Measurements from ENCODE around the gene ZBTB46. TPM values are rescaled to one million over a fixed set of nuclear protein-coding genes. Genes with fewer than 3 reads are reported as not detected.

The ZBTB46 gene
- total RNA-seq, 1 donor from 2014 or later = 42.1 TPM

DNA sequence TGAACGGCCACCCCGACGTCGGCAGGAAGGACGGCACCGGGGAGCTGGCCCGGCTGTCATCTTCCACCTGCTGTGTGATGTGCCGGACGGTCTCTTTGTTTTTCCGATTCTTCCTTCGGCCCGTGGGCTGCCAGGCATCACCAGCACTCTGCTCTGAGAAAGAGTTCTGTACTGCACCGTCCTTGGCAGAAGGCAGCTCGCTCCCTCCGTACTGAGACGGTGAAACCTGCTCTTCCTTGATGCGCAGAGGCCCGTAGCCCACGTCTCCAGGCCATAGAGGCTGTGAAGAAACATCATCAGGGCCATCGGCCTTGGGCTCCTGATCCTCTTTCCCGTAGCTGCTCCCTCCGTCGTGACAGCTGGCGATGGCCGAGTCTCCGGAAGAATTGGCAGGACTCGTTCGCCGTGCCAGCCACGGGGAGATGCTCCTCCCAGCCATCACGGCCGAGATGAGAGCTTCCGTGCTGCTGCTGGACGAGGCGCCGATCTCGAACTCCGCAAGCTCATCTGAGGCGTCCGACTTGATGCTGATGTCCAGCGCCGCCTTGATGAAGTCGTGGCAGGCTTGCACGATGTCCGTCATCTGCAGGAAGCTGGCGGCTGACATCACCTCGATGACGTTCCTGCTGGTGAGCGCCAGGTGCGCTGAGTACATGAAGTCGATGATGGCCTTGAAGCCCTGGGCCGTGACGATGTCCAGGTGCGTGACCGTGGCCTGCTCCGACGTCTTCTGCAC is 41.1 kb downstream of the ZBTB46 start:
- Mint-ChIP-seq H3K4me3 (ENCODE audit: unreplicated experiment) (no peak overlapping the region), H3K9me3 (ENCODE audit: unreplicated experiment) (no peaks in the 10 kb centered on the region), H3K36me3 (ENCODE audit: low read depth, unreplicated experiment) (peaks cover 12% of the 10 kb centered on the region), H3K4me1 (ENCODE audit: unreplicated experiment) (peaks cover 10% of the 10 kb centered on the region), H3K27ac (ENCODE audit: unreplicated experiment) (no peak overlapping the region), H3K27me3 (ENCODE audit: unreplicated experiment) (peaks cover 4% of the 10 kb centered on the region)
- DNase-seq (ENCODE audit: low spot score) = no peak
- TF ChIP-seq, protein P1, sequence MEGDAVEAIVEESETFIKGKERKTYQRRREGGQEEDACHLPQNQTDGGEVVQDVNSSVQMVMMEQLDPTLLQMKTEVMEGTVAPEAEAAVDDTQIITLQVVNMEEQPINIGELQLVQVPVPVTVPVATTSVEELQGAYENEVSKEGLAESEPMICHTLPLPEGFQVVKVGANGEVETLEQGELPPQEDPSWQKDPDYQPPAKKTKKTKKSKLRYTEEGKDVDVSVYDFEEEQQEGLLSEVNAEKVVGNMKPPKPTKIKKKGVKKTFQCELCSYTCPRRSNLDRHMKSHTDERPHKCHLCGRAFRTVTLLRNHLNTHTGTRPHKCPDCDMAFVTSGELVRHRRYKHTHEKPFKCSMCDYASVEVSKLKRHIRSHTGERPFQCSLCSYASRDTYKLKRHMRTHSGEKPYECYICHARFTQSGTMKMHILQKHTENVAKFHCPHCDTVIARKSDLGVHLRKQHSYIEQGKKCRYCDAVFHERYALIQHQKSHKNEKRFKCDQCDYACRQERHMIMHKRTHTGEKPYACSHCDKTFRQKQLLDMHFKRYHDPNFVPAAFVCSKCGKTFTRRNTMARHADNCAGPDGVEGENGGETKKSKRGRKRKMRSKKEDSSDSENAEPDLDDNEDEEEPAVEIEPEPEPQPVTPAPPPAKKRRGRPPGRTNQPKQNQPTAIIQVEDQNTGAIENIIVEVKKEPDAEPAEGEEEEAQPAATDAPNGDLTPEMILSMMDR (IDR thresholded peaks at IDR 0.05; ENCODE audit: unreplicated experiment) = no peak

DNA sequence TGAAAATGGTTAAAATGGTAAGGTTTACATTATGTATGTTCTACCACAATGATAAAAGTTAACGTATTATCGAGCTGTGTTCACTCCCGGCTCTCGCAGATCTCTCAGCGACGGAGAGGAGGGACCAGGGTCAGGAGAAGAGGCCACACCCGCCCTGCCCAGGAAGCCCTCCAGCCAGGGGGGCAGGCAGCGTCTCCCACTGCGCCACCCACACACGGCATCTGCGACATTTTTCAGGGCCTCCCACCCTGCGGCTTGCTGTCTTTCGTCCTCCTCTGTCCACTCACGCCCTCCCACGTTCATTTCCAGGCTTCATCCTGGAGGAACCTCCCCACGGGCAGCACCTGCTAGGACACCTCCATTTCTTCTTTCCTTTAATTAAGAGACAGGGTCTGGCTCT is 43.3 kb downstream of the ZBTB46 start:
- DNase-seq (ENCODE audit: low spot score) = no peak
- Mint-ChIP-seq H3K27ac (ENCODE audit: unreplicated experiment) (peak overlapping the region; percentile 67), H3K27me3 (ENCODE audit: unreplicated experiment) (peaks cover 4% of the 10 kb centered on the region), H3K9me3 (ENCODE audit: unreplicated experiment) (no peaks in the 10 kb centered on the region), H3K4me1 (ENCODE audit: unreplicated experiment) (peaks cover 7% of the 10 kb centered on the region), H3K36me3 (ENCODE audit: low read depth, unreplicated experiment) (peaks cover 16% of the 10 kb centered on the region), H3K4me3 (ENCODE audit: unreplicated experiment) (no peak overlapping the region)
- TF ChIP-seq, protein P1 (IDR thresholded peaks at IDR 0.05; ENCODE audit: unreplicated experiment) = no peak

DNA sequence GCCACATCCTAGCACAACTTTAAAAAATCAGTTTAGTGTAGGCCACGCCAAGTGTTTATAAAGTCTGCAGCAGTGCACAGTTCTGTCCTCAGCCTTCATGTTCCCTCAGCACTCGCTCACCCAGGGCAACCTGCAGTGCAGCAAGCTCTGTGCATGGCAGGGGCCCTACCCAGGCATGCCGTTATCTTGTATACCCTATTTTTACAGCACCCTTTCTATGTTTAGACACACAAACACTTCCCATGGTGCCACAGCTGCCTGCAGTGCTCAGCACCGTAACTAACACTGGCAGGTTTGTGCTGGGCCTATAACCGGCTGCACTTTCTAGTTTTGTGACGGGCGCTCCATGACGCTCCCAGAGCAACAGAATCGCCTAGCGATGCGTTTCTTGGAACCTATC is 43.8 kb downstream of the ZBTB46 start:
- TF ChIP-seq, protein P1 (IDR thresholded peaks at IDR 0.05; ENCODE audit: unreplicated experiment) = no peak
- H3K27ac Mint-ChIP-seq (ENCODE audit: unreplicated experiment) = no peak overlapping the region
- peaks cover 4% of the 10 kb centered on the region for H3K27me3 Mint-ChIP-seq (ENCODE audit: unreplicated experiment)
- no peak for DNase-seq (ENCODE audit: low spot score)
- peaks cover 16% of the 10 kb centered on the region for H3K36me3 Mint-ChIP-seq (ENCODE audit: low read depth, unreplicated experiment)
- H3K9me3 Mint-ChIP-seq (ENCODE audit: unreplicated experiment) = no peaks in the 10 kb centered on the region
- peaks cover 7% of the 10 kb centered on the region for H3K4me1 Mint-ChIP-seq (ENCODE audit: unreplicated experiment)
- no peak overlapping the region for H3K4me3 Mint-ChIP-seq (ENCODE audit: unreplicated experiment)

DNA sequence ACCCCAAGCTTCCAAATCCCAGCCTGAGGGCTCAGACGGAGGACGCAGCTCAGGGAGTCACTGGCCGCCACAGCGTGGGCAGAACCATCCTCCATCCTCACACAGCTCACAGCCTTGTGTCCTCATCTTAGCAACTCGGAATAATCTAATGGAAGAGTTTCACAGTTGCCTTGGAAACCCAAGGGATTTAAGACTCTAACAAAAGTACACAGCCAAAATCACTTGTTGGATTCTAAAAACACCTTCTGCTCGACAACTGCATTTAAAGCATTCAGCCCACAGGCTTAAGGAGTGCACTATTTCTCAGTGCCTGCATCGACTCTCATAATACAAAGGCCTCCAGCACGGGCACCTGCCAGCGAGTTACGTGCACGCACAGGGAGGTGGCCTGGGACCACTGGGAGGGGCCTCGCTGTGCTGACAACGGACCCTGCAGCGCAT is 45.4 kb downstream of the ZBTB46 start:
- Mint-ChIP-seq H3K27me3 (ENCODE audit: unreplicated experiment) (peaks cover 4% of the 10 kb centered on the region), H3K27ac (ENCODE audit: unreplicated experiment) (no peak overlapping the region), H3K9me3 (ENCODE audit: unreplicated experiment) (no peaks in the 10 kb centered on the region), H3K4me3 (ENCODE audit: unreplicated experiment) (no peak overlapping the region), H3K4me1 (ENCODE audit: unreplicated experiment) (no peaks in the 10 kb centered on the region), H3K36me3 (ENCODE audit: low read depth, unreplicated experiment) (peaks cover 19% of the 10 kb centered on the region)
- DNase-seq (ENCODE audit: low spot score) = no peak
- TF ChIP-seq, protein P1 (IDR thresholded peaks at IDR 0.05; ENCODE audit: unreplicated experiment) = no peak

DNA sequence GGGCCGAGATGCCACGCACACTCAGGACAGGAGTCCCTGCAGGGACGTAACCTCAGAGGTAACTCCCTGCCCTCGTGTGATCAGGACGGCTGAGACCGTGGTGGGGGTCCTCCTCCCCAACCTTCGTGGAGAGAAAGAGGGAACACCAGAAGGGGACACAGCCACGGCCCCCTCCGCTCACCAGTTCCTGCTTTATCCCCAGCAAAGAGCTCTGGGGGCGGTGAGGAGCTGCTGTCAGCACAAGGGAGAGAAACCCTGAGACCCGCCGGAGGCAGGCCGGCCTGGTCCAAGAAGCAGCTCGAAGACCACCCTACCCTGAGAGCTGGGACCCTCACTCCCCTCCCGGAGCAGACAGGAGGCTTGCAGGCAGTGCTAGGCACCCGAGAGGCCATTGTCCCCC is 47.1 kb downstream of the ZBTB46 start:
- H3K27me3 Mint-ChIP-seq (ENCODE audit: unreplicated experiment) = peaks cover 4% of the 10 kb centered on the region

More for the DNA sequence above, 47.1 kb downstream of the ZBTB46 start:
- TF ChIP-seq, protein P1 (IDR thresholded peaks at IDR 0.05; ENCODE audit: unreplicated experiment) = no peak
- Mint-ChIP-seq H3K9me3 (ENCODE audit: unreplicated experiment) (no peaks in the 10 kb centered on the region), H3K4me1 (ENCODE audit: unreplicated experiment) (no peaks in the 10 kb centered on the region), H3K27ac (ENCODE audit: unreplicated experiment) (no peak overlapping the region), H3K4me3 (ENCODE audit: unreplicated experiment) (no peak overlapping the region), H3K36me3 (ENCODE audit: low read depth, unreplicated experiment) (peaks cover 19% of the 10 kb centered on the region)
- no peak for DNase-seq (ENCODE audit: low spot score)

Measured in endothelial cell (in vitro differentiated cells).